Measurements from ENCODE around the gene KLHL36.

GRCh38 chr16:84659656-84660300 lies 11.5 kb downstream of the KLHL36 start:
- no peak for TF ChIP-seq POLR2A (IDR thresholded peaks at IDR 0.05)
- TF ChIP-seq, protein P1, sequence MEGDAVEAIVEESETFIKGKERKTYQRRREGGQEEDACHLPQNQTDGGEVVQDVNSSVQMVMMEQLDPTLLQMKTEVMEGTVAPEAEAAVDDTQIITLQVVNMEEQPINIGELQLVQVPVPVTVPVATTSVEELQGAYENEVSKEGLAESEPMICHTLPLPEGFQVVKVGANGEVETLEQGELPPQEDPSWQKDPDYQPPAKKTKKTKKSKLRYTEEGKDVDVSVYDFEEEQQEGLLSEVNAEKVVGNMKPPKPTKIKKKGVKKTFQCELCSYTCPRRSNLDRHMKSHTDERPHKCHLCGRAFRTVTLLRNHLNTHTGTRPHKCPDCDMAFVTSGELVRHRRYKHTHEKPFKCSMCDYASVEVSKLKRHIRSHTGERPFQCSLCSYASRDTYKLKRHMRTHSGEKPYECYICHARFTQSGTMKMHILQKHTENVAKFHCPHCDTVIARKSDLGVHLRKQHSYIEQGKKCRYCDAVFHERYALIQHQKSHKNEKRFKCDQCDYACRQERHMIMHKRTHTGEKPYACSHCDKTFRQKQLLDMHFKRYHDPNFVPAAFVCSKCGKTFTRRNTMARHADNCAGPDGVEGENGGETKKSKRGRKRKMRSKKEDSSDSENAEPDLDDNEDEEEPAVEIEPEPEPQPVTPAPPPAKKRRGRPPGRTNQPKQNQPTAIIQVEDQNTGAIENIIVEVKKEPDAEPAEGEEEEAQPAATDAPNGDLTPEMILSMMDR (IDR thresholded peaks at IDR 0.05): no peak

Data from testis (tissue), 2 donors.